HG02870 (cell line): ENCODE results near the gene C17orf113.
A peak's percentile ranks its signal among the peaks of the same experiment; 100 is the strongest.
"Not testable (repeated sequence)": the region's sequence is repeated elsewhere in the genome, so short reads cannot be mapped to it uniquely, and the experiment has no call there.

Experiments used
- ATAC-seq: cut with Tn5 transposase; IDR thresholded peaks from one replicate; pipeline ENCODE4 v1.9.1; 2021; ENCODE audit warnings: mild to moderate bottlenecking, moderate library complexity; ENCODE audit not compliant: unreplicated experiment

C17orf113 gene

DNA sequence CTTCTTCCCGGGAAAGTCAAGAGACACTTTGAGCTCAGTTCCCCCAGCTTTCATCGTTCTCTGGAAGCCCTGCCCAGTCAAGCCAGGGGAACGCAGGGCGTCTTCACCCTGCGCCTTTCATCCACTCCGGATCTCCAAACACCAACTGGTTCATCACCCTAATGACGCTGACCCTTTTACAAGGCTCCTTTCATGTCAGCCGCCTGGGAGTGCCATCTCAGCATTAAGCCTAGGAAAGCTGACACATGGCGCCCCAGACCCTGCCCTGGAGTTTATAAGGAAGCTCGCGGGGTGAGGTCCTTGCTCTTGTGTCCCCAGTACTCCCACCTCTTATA lies 32.6 kb downstream of the C17orf113 start:
- ATAC-seq = peak; percentile 7

- peak; percentile 74 for ATAC-seq
Measured at GRCh38 chr17:42016941-42017865, 33.2 kb downstream of the C17orf113 start, which contains the start of gene DNAJC7. Gene DNAJC7, minus strand, starts transcription at chr17:42017439. Its CDS starts 23 bp downstream, at chr17:42017416.

- no peak for ATAC-seq
Measured at GRCh38 chr17:42016411-42016831, 34.0 kb downstream of the C17orf113 start.

DNA sequence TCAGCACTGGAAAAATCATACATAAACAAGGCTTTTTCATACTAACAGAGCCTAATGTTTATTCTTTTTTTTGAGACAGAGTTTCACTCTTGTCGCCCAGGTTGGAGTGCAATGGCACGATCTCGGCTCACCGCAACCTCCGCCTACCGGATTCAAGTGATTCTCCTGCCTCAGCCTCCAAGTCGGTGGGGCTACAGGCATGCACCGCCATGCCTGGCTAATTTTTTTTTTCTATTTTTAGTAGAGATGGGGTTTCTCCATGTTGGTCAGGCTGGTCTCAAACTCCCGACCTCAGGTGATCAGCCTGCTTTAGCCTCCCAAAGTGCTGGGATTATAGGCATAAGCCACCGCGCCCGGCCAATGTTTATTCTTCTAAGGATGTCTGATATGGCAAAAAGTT lies 36.7 kb downstream of the C17orf113 start:
- ATAC-seq = not testable (repeated sequence)

DNA sequence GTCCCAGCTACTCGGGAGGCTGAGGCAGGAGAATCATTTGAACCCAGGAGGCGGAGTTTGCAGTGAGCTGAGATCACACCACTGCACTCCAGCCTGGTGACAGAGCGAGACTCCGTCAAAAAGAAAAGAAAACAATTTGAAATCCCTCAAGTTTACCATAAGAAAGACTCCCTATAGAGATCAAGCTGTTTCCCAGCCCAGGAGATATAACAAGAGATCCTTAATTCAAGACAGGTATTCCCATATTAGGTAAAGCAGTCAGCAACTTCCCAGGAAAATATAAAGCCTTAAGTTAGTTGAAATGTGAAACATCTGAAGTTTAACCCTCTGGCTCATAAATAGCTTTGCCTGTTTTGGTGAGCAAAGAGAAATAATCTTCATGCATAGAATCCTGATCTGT lies 38.0 kb downstream of the C17orf113 start:
- not testable (repeated sequence) for ATAC-seq

DNA sequence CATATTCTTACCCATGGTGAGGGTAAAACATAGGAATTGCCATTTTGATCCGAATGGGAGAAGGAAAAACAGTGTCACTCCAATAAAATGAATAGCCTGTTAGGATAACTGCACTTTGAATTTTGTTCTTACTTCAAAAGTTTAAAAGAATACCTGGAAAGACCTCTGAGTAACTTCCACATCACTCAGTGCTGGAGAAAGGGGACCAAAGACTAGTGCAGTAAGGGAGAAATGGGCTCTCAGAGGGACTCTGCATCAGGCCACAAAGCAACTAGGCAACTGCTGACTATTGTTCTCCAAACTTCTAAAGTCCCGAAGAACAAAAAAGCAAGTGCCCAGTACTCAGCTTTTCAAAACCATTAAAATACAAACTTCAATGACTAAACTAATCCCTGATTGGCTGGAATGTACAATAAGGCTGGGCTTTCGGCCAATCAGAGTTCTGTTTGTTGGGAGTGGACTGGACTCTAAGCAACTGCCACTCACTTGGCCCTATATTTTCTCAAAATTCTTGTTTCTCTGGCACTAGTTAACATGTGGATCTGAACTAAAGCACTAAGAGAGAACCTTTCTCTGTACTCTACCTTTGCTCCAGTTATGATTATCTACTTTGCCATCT lies 39.4 kb downstream of the C17orf113 start:
- ATAC-seq = no peak

- not testable (repeated sequence) for ATAC-seq
Measured at GRCh38 chr17:42010266-42010680, 40.1 kb downstream of the C17orf113 start.

DNA sequence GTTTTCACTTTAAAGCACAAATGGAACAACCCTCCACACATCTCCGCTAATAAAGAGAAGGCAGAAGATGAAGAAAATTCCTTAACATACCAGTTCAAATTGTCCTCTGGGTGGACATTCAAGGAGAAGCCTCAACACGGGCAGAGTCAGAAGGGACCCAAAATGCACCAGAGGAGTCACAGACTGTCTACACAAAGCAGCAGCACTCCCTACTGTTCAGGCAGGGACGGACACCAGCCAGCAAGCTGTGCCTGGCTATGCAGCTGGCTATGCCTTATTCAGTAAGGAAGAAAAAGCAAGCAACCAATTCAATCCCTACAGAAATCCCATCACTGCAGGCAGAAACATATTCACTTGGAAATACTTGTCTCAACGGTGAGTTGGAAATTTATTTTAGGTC lies 41.2 kb downstream of the C17orf113 start:
- ATAC-seq = no peak

- no peak for ATAC-seq
Measured at GRCh38 chr17:42005166-42005565, 45.2 kb downstream of the C17orf113 start.

DNA sequence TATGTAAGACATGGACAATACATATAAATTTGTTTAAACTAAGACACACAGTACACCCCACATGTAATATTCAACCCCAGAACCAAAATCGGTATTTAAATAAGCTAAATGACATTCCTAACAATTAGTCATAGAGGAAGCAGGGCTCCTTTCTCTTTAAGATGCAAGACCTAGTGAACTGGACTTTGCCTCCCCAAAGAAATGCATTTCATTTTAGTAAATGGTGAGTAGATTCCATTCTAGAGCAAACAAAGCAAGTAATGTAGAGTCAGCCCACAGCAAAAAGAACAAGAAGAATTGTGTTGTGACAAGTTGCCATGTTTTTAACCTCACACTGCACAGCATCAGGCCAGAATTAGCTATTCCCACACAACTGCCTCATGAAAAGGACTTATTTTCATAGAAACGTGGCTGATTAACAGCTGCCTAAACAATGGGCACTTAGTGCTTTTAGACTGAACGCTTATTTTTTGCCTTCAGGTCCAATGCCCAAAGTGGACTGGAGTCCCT lies 47.6 kb downstream of the C17orf113 start:
- ATAC-seq = no peak

GRCh38 chr17:42002175-42002791 lies 48.1 kb downstream of the C17orf113 start:
- ATAC-seq = no peak

DNA sequence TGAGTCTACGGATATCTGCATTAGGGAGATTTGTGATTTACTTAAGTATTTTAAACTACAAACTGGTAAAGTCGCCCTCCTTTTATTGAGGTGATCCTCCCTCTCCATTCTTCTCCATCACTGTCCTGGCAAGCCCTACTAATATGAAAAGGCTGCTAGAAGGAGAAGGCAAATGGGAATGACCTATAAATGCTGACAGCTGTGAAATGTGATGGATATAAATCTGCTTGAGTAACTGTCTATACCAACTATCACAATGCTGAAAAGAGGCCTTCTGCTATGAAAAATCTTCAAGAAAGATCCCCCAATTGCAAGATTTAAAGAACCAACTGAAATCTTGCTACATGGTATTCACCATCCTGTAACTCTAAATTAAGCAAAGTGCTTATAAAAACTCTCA lies 48.7 kb downstream of the C17orf113 start:
- no peak for ATAC-seq

DNA sequence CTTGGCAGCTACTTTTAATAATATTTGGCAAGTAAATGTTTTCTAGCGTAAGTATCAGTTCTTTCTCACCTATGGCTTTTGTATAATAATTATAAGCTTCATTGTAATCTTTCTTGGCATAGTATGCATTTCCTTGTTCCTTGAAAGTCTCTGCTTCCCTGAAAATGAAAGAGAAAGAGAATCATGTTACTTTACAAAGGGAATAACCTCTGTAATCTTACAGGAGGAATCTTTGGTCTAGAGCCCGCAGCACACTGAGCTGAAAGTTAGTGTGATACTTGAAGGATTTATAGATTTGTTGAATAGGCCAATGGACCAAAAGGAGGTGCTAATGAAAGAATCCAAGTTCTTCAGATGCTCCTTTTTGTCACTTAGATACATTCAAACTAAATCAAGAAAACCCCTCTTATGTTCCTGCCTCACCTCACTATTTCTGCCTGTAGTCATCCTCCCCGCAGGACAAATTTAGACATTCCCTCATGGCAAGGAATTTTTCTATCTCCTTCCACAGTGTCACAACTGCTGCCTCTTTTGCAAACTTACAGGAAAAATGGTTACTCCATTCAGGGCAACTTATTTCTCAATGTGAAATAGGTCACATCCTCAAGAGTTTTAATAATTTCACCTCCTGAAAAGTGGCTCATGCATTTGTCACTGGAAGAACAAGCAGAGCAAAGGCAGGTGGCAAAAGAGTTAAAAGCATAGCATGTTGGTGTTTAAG lies 49.8 kb downstream of the C17orf113 start:
- ATAC-seq = no peak

DNA sequence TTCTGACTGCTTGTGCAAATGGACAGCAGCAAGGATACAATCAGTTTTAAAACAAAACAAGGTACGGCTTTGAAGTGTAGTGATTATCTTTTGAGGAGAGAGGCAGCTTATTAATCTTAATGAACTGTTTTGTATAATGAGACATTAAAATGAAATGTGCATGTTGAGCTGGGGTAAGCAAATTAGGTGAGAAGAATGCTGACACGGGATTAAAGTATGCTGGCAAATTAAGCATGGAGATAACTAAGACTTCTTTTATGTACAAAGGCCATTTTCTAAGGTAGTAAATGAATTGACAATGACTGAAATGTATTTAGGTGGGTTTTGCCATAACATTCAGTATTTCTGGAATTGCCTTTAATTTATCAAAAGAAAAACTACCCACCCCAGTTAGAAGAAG lies 51.9 kb downstream of the C17orf113 start:
- ATAC-seq = no peak

- no peak for ATAC-seq
Measured at GRCh38 chr17:41996855-41997164, 53.6 kb downstream of the C17orf113 start.

DNA sequence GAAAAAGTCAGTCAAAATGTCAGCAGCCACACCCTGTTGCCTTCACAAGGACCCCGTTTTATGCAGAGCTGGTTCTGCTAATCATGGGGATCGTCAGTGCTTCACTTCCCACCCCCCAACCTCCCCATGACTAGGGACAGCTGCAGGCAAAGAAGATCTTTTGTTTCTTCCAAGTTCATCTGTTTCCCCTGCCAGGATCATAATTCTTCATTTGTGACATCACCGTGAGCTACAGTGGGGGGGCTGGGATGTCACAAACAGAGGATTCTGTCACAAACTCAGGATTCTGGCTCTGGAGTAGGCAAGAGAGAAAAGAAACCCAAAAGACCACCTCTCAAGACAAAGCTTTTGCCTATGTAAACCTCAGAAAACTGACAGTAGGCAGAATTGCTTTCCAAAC lies 57.8 kb downstream of the C17orf113 start:
- no peak for ATAC-seq

DNA sequence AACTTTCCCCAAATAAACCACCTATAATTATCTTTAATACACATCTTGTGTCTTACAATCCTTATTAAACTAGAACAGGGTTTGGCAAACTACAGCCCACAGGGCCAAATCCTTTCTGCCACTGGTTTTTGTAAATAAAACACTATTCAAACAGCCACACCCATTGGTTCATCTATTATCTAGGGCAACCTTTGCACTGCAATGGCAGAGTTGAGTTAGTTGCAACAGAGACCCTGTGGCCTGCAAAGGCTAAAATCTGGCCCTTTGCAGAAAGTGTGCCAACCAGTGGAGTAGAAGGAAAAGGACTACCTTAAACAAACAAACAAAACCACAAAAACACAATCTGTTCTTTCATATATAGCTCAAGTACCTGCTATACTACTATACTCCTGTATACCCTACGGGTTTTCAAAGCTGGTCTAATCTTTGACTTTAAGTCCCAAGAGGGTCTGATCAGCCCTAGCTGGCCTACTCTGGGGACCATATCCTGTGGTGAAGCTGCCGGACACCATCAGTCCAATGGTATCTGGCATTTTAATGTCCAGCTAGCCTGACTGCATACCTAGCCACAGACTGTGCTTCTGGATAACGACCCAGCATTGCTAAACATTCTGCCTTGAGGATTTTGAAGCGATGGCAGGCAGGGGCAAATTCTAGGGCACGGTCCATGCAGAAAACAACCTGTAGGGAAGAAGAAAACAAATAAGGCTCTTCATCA lies 60.5 kb downstream of the C17orf113 start:
- ATAC-seq = no peak

- ATAC-seq = no peak
Measured at GRCh38 chr17:41988418-41988817, 62.0 kb downstream of the C17orf113 start.
